Limb (tissue), 2 donors: ENCODE data around the gene GMPR2.

ENCODE experiments used
- DNase-seq, 2 donors: peaks; one replicate each; pipeline ENCODE4 v3.0.0-alpha.2; 2016; ENCODE audit errors: extremely low spot score in 2 of 2

The GMPR2 gene

DNA sequence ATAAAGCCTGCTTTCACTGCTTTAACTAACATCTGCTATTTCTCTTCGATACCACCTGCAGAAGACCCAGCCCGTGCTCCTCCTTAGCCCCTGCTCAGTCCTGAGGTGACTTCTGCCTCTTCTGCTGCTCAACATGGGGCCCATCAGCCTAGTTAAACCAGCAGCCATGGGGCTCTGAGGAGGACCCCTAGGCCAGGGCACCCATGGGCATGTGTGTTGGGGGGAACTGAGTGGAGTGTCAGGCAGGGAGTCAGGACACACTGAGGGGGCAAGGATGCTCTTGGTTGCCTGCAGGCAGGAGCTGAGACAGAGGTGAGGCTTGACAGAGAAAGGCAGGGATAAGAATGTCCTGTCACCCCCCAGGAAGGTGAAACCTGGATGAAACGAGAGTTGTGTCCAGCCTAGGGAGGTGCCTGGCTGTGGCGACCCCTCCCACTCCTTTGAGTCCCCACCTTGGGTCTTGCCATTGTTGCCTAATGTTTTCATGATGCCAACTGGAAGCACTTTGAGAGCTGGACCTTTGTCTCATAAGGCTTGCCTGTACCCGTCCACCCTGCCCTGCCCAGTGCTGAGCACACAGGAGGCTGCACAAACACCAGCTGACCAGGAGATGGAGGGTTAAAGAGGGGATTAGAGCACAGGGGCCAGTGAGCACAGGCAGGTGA is 51.2 kb downstream of the GMPR2 start:
- no peak for DNase-seq

GRCh38 chr14:24284501-24285035 is 51.8 kb downstream of the GMPR2 start:
- no peak for DNase-seq

- DNase-seq, result no peak
Observed at GRCh38 chr14:24285351-24285750, 52.6 kb downstream of the GMPR2 start.

- no peak for DNase-seq
Observed at GRCh38 chr14:24286996-24287395, 54.3 kb downstream of the GMPR2 start.
